H9 (cell line): ENCODE data around the gene EGFL8. TPM values are rescaled to one million over a fixed set of nuclear protein-coding genes. Genes with fewer than 3 reads are reported as not detected.

Source experiments
- DNase-seq: peaks from one replicate; pipeline ENCODE4 v3.0.0-alpha.2; 2017
- H2AFZ ChIP-seq: one replicate; pipeline ENCODE4 v1.6.1; 2013; ENCODE audit warnings: mild to moderate bottlenecking, low read length, control low read depth, moderate library complexity
- H2AK5ac ChIP-seq: 2 replicates; pipeline ENCODE4 v1.6.1; 2013; ENCODE audit warnings: low read length, control low read depth, mixed read lengths; ENCODE audit not compliant: insufficient read length
- H2BK120ac ChIP-seq: one replicate; pipeline ENCODE4 v1.6.1; 2013; ENCODE audit warnings: low read depth, mild to moderate bottlenecking, low read length, control low read depth, inconsistent platforms; ENCODE audit not compliant: poor library complexity, severe bottlenecking
- H2BK12ac ChIP-seq: 2 replicates; pipeline ENCODE4 v1.6.1; 2013; ENCODE audit warnings: low read length, control low read depth, mixed read lengths, low read depth; ENCODE audit not compliant: insufficient read length
- H2BK15ac ChIP-seq: 2 replicates; pipeline ENCODE4 v1.6.1; 2013; ENCODE audit warnings: low read depth, low read length, control low read depth
- H2BK20ac ChIP-seq: one replicate; pipeline ENCODE4 v1.6.1; 2013; ENCODE audit warnings: low read depth, mild to moderate bottlenecking, low read length, control low read depth, inconsistent platforms; ENCODE audit not compliant: poor library complexity, severe bottlenecking
- H2BK5ac ChIP-seq: 2 replicates; pipeline ENCODE4 v1.6.1; 2013; ENCODE audit warnings: low read length, control low read depth, mixed read lengths; ENCODE audit not compliant: insufficient read length
- H3K14ac ChIP-seq: 2 replicates; pipeline ENCODE4 v1.6.1; 2013; ENCODE audit warnings: low read length, control low read depth; ENCODE audit not compliant: insufficient read depth
- H3K18ac ChIP-seq: 2 replicates; pipeline ENCODE4 v1.6.1; 2013; ENCODE audit warnings: low read depth, mild to moderate bottlenecking, mixed read lengths, low read length, control low read depth; ENCODE audit not compliant: insufficient read length
- H3K23ac ChIP-seq: 2 replicates; pipeline ENCODE4 v1.6.1; 2013; ENCODE audit warnings: low read length, control low read depth, mixed read lengths, low read depth; ENCODE audit not compliant: insufficient read length
- H3K23me2 ChIP-seq: 2 replicates; pipeline ENCODE4 v1.6.1; 2013; ENCODE audit warnings: low read depth, mild to moderate bottlenecking, mixed read lengths, low read length, control low read depth; ENCODE audit not compliant: insufficient read length, poor library complexity, severe bottlenecking
- H3K27ac ChIP-seq: 2 replicates; pipeline ENCODE4 v1.5.1; 2013; ENCODE audit warnings: low read length, control low read depth, mixed read lengths, low read depth; ENCODE audit not compliant: insufficient read length
- H3K27me3 ChIP-seq: 2 replicates; pipeline ENCODE4 v1.6.1; 2013; ENCODE audit warnings: low read length, control low read depth, inconsistent platforms; ENCODE audit not compliant: insufficient read depth
- H3K4ac ChIP-seq: 2 replicates; pipeline ENCODE4 v1.6.1; 2013; ENCODE audit warnings: low read depth, mild to moderate bottlenecking, control low read depth, inconsistent platforms, low read length, moderate library complexity
- H3K4me1 ChIP-seq: 2 replicates; pipeline ENCODE4 v1.6.1; 2013; ENCODE audit warnings: low read length, control low read depth, inconsistent platforms; ENCODE audit not compliant: insufficient read depth
- H3K4me2 ChIP-seq: 2 replicates; pipeline ENCODE4 v1.6.1; 2013; ENCODE audit warnings: low read length, control low read depth, mixed read lengths; ENCODE audit not compliant: insufficient read length, insufficient read depth
- H3K56ac ChIP-seq: 2 replicates; pipeline ENCODE4 v1.6.1; 2013; ENCODE audit warnings: low read depth, mild to moderate bottlenecking, mixed read lengths, low read length, control low read depth; ENCODE audit not compliant: insufficient read length
- H3K79me1 ChIP-seq: 2 replicates; pipeline ENCODE4 v1.6.1; 2013; ENCODE audit warnings: low read depth, mild to moderate bottlenecking, moderate library complexity, low read length, control low read depth, inconsistent platforms; ENCODE audit not compliant: insufficient read depth, poor library complexity, severe bottlenecking
- H3K79me2 ChIP-seq: 2 replicates; pipeline ENCODE4 v1.6.1; 2013; ENCODE audit warnings: low read length, control low read depth, inconsistent platforms; ENCODE audit not compliant: insufficient read depth
- H3K9ac ChIP-seq: 2 replicates; pipeline ENCODE4 v1.6.1; 2013; ENCODE audit warnings: low read length, control low read depth, mixed read lengths; ENCODE audit not compliant: insufficient read length; ENCODE audit errors: extremely low read depth
- H3K9me3 ChIP-seq: one replicate; pipeline ENCODE4 v1.6.1; 2013; ENCODE audit warnings: low read depth, low read length, inconsistent platforms; ENCODE audit not compliant: control insufficient read depth
- H3T11ph ChIP-seq: one replicate; pipeline ENCODE4 v1.6.1; 2013; ENCODE audit warnings: mild to moderate bottlenecking, low read length, control low read depth, inconsistent platforms
- H4K20me1 ChIP-seq: one replicate; pipeline ENCODE4 v1.6.1; 2013; ENCODE audit not compliant: control insufficient read depth, insufficient read length, insufficient read depth
- H4K5ac ChIP-seq: 2 replicates; pipeline ENCODE4 v1.6.1; 2013; ENCODE audit warnings: low read depth, mild to moderate bottlenecking, mixed read lengths, low read length, control low read depth; ENCODE audit not compliant: insufficient read length
- H4K8ac ChIP-seq: replicated peaks from 2 replicates; pipeline ENCODE4 v1.6.1; 2013; ENCODE audit warnings: low read length, control low read depth, mixed read lengths, low read depth; ENCODE audit not compliant: insufficient read length
- H4K91ac ChIP-seq: 2 replicates; pipeline ENCODE4 v1.6.1; 2013; ENCODE audit warnings: low read depth, mild to moderate bottlenecking, moderate library complexity, mixed read lengths, low read length, control low read depth; ENCODE audit not compliant: insufficient read length
- H3K27ac Mint-ChIP-seq, 3 experiments: 2 replicates in 2 of 3; 3 replicates in 1 of 3; pipeline ENCODE4 v1.8.0; 2020 to 2021; ENCODE audit warnings: mixed read lengths in 3 of 3, mild to moderate bottlenecking in 1 of 3, moderate library complexity in 1 of 3
- H3K27me3 Mint-ChIP-seq: 2 replicates; pipeline ENCODE4 v1.8.0; 2021; ENCODE audit warnings: low read depth, mild to moderate bottlenecking, moderate library complexity, mixed read lengths
- H3K36me3 Mint-ChIP-seq, 3 experiments: 2 replicates in 2 of 3; 3 replicates in 1 of 3; pipeline ENCODE4 v1.8.0; 2020 to 2021; ENCODE audit warnings: low read depth in 3 of 3, mixed read lengths in 3 of 3; ENCODE audit not compliant: insufficient read depth in 1 of 3
- H3K4me1 Mint-ChIP-seq, 2 experiments: 2 replicates each; pipeline ENCODE4 v1.8.0; 2020; ENCODE audit warnings: mixed read lengths in 2 of 2
- H3K4me3 Mint-ChIP-seq, 2 experiments: 2 replicates in 1 of 2; 3 replicates in 1 of 2; pipeline ENCODE4 v1.8.0; 2020 to 2021; ENCODE audit warnings: mild to moderate bottlenecking in 2 of 2, mixed read lengths in 2 of 2, moderate library complexity in 1 of 2
- H3K9me3 Mint-ChIP-seq, 2 experiments: 2 replicates in 1 of 2; 3 replicates in 1 of 2; pipeline ENCODE4 v1.8.0; 2020; ENCODE audit warnings: mild to moderate bottlenecking in 2 of 2, mixed read lengths in 2 of 2, moderate library complexity in 1 of 2
- CTCF ChIP-seq: fragments of 200-600 bp; sonication (generic); conservative IDR thresholded peaks from 3 replicates; pipeline ENCODE4 v1.8.0; 2021; ENCODE audit warnings: antibody characterized with exemption, mild to moderate bottlenecking
- WGBS: extraction: QIAGEN DNeasy Blood & Tissue Kit; methylation state at CpG from one replicate; pipeline ENCODE4 v1.1.7; 2013; ENCODE audit warnings: missing lambda C conversion rate, low lambda C conversion rate, mixed read lengths; ENCODE audit not compliant: insufficient read length; ENCODE audit errors: extremely low coverage; 5-methylcytosine and 5-hydroxymethylcytosine counted together
- total RNA-seq: library from RNA; stranded (reverse); gene quantifications from 2 replicates; pipeline ENCODE4 v1.2.1, GENCODE V29; 2021

EGFL8 gene
- total RNA-seq, 1 experiment from 2014 or later = 27.2 TPM

- no peak overlapping the region for H2BK12ac ChIP-seq
- no peak overlapping the region for H3K4ac ChIP-seq
- H3K4me1 ChIP-seq = no peaks in the 10 kb centered on the region
- Mint-ChIP-seq H3K4me1 (peaks cover 0 to 2% of the 10 kb centered on the region in 2 experiments; a peak in 2 of 4 replicates), H3K36me3 (peaks cover 18 to 73% (median 72%) of the 10 kb centered on the region in 3 experiments; a peak in 6 of 7 replicates), H3K9me3 (no peaks in the 10 kb centered on the region; a peak in 1 of 5 replicates), H3K27me3 (no peaks in the 10 kb centered on the region), H3K4me3 (no peak overlapping the region), H3K27ac (no peak overlapping the region)
- H4K5ac ChIP-seq = no peak overlapping the region
- WGBS = no CpG with 5 or more reads among the region's 12 CpGs
- no peaks in the 10 kb centered on the region for H4K20me1 ChIP-seq
- H2BK20ac ChIP-seq = no peak overlapping the region
- H3K9ac ChIP-seq = no peak overlapping the region
- no peak overlapping the region for H3K27ac ChIP-seq
- no peak overlapping the region for H2BK15ac ChIP-seq
- no peak overlapping the region for H3K14ac ChIP-seq
- no peak overlapping the region for H2BK5ac ChIP-seq
- H3T11ph ChIP-seq = no peak overlapping the region
- H4K8ac ChIP-seq = no peak overlapping the region
- no peak overlapping the region for H2AK5ac ChIP-seq
- TF ChIP-seq CTCF = no peak
- no peak overlapping the region for H3K18ac ChIP-seq
- no peak overlapping the region for H2BK120ac ChIP-seq
- no peaks in the 10 kb centered on the region for H3K79me1 ChIP-seq
- no peak for DNase-seq
- no peak overlapping the region for H3K4me2 ChIP-seq
- no peaks in the 10 kb centered on the region for H3K23me2 ChIP-seq
- no peak overlapping the region for H2AFZ ChIP-seq
- no peak overlapping the region for H3K56ac ChIP-seq
- no peak overlapping the region for H3K23ac ChIP-seq
- H3K79me2 ChIP-seq = no peaks in the 10 kb centered on the region
- no peaks in the 10 kb centered on the region for H3K27me3 ChIP-seq
- no peaks in the 10 kb centered on the region for H3K9me3 ChIP-seq
- no peak overlapping the region for H4K91ac ChIP-seq
Observed at GRCh38 chr6:32120573-32121059, 43.8 kb upstream of the EGFL8 start.
